ENCODE data around the gene TMEM91.
A peak's percentile ranks its signal among the peaks of the same experiment; 100 is the strongest.

Gene TMEM91

DNA sequence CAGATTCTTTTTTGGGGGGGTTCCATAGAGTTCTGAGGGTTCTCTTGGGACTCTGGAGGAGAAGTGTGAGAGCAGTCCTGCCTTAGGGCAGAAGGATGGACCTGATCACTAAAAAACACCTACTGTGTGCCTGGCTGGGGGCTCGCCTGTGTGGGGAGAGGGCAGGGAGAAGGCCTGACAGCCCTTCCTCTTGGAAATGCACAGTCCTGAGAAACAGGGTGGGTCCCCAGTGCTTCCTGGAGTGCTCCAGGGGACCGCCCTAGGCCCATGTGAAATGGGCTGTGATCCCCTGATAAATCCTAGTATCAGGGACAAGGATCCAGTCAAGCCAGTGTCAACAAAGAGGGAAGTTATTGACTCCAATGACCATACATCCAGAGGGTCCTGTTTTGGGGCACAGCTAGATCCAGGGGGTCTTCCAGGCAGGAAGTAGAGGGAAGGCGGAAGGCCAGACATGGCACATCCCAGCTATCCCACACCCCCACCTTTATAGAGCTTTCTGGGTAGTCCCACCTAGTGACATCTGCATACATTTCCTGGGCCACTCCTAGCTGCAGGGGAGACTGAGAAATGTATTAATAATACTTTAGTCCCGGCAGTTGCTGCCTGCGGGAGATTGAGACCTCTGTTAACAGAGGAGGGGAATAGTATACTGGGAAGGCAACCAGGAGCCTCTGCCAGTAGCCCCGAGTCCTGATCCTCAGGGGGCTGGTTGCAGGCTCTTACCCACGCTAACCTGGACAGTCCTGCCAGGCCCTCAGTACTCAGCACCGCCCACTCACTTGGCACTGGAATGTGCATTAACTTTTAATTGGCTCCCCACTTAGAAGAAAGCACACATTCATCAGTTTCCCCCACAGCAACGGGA lies 35.0 kb downstream of the TMEM91 start:
- DNase-seq (ENCODE audit: low read depth in 2 of 2) = no peak

DNA sequence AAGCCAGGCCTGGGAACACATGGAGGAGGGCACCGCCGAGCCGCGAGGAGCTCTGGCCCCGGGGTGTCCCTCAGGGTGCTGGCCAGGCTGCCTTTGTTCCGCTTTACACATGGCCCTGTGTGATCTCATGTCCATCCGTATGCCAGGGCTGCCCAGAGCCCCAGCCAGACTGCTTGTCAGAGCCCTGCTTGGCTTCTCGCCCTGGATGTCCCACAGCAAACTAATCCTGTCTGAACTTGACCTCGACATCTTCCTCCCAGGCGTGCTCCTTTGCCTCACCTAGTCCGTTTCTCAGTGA lies 35.6 kb downstream of the TMEM91 start:
- no peak for DNase-seq (ENCODE audit: low read depth in 2 of 2)

DNA sequence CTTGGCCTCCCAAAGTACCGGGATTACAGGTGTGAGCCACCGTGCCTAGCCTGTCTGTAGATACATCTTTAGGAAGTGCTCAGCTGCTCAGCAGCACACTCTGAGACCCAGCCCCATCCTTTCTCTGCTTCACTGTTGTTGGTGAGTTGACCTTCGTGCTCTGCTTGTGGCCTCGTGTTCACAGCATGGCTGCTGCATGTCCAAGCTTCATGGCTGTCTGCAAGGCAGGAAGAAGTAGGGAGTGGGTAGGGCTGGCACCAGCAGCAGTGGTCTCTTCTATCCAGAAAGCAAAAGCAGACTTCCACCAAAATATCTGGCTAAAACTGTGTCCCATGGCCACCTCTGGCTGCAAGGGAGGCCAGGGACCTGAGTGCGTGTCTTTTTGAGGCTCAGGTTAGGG lies 36.6 kb downstream of the TMEM91 start:
- DNase-seq (ENCODE audit: low read depth in 2 of 2) = no peak

- no peak for DNase-seq (ENCODE audit: low read depth in 2 of 2)
Measured at GRCh38 chr19:41413947-41414346, 37.6 kb downstream of the TMEM91 start.

DNA sequence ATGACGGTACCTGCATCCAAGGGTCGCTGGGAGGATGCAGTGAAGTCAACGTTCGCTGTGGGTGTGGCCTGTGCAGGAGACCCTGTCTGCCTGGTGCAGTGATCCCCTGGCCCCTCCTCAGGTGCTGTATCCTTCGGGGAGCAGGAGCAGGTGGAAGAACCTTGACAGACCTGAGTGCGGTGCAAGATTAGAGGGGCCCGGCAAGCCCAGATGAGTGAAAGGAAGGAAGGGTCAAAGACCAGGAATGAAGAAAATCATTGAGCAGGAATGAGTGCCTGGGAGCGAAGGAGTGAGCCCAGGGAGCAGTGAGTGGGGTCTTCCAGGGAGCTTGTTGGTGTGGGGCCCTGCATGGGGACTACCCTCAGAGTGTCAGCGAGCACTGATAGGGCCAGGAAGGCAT lies 38.1 kb downstream of the TMEM91 start:
- DNase-seq (ENCODE audit: low read depth in 2 of 2) = no peak

DNA sequence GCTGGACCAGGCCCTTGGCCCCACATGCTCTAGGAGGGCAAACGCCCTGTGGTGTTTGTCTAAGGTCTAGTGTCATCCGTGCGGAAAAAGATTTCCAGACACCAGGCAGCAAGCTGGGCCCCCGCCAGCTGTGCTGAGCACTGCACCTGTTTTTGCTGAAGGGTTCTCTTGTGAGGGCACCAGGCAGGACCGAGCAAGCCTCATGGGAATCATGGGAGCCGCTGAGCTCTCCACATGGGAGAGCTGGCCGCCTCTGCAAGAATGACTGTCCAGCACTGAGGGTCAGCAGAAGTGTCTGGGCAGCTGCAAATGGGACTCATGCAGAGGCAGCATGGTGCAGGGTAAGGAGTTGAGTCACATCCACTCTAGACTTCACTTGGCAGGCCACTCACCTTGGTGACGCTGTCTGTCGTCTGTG lies 38.8 kb downstream of the TMEM91 start:
- DNase-seq (ENCODE audit: low read depth in 2 of 2) = no peak

DNA sequence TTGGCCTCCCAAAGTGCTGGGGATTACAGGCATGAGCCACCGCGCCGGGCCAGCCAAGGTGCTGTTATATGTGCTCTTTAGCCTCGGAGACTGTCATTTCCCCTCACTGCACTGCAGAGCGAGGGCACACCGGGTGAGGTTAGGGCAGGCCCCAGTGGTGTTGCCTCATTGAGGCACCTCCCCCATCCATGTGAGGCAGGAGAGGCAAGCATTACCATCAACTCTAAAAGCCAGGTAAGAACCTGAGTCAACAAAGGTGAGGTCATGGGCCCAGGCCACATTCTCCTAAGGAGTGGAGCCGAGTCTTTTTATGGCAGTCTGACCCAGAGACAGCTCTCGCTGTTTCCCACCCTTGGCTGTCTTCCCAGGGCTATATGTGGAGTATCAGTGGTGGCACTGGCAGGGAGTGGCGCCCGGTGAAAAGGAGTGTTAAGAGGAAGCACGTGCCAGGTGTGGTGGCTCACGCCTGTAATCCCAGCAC lies 39.9 kb downstream of the TMEM91 start:
- DNase-seq (ENCODE audit: low read depth in 2 of 2) = no peak

- no peak for DNase-seq (ENCODE audit: low read depth in 2 of 2)
Measured at GRCh38 chr19:41420101-41420880, 44.0 kb downstream of the TMEM91 start.

- DNase-seq (ENCODE audit: low read depth in 2 of 2) = no peak
Measured at GRCh38 chr19:41421314-41421713, 45.0 kb downstream of the TMEM91 start.

DNA sequence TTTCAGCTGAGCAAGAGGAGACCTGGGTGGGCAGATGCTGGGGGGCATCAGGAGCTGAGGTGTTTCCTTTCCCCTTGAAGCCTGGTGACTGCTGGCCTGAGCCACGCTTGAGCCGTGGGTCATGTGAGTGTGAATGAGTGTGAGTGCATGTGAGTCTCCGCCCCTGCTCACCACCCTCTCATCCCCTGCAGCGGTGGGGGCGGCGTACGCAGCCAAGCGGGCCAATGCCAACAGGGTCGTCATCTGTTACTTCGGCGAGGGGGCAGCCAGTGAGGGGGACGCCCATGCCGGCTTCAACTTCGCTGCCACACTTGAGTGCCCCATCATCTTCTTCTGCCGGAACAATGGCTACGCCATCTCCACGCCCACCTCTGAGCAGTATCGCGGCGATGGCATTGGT lies 45.6 kb downstream of the TMEM91 start:
- DNase-seq (ENCODE audit: low read depth in 2 of 2) = no peak

- no peak for DNase-seq (ENCODE audit: low read depth in 2 of 2)
Measured at GRCh38 chr19:41422456-41422855, 46.1 kb downstream of the TMEM91 start.

DNA sequence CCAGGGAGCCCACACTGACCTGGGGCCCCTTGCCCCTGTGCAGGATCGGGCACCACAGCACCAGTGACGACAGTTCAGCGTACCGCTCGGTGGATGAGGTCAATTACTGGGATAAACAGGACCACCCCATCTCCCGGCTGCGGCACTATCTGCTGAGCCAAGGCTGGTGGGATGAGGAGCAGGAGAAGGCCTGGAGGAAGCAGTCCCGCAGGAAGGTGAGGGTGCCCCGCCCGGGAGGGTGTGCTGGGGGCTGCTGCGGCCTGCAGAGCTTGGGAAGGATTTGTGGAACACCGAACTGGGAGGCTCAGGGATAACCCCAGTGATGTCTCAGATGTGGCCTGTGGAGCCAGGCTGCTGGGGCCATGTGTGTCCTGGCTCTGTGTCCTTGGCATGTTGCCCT lies 46.6 kb downstream of the TMEM91 start:
- DNase-seq (ENCODE audit: low read depth in 2 of 2) = no peak

DNA sequence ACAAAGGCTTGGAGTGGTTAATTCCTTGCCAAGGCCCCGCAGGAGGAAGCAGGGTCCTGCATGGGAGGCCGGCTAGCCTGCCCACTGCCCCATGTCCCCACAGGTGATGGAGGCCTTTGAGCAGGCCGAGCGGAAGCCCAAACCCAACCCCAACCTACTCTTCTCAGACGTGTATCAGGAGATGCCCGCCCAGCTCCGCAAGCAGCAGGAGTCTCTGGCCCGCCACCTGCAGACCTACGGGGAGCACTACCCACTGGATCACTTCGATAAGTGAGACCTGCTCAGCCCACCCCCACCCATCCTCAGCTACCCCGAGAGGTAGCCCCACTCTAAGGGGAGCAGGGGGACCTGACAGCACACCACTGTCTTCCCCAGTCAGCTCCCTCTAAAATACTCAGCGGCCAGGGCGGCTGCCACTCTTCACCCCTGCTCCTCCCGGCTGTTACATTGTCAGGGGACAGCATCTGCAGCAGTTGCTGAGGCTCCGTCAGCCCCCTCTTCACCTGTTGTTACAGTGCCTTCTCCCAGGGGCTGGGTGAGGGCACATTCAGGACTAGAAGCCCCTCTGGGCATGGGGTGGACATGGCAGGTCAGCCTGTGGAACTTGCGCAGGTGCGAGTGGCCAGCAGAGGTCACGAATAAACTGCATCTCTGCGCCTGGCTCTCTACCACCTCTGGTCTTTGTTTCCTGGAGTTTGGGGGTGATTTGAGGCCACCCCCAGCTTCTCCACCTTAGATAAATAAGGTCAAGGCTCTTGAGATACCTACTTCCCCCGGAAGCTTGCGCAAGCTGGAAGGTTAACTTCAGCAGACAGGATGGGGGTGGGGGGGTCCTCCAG lies 48.2 kb downstream of the TMEM91 start:
- no peak for DNase-seq (ENCODE audit: low read depth in 2 of 2)

GRCh38 chr19:41425174-41426115 lies 49.1 kb downstream of the TMEM91 start:
- no peak for DNase-seq (ENCODE audit: low read depth in 2 of 2)

DNA sequence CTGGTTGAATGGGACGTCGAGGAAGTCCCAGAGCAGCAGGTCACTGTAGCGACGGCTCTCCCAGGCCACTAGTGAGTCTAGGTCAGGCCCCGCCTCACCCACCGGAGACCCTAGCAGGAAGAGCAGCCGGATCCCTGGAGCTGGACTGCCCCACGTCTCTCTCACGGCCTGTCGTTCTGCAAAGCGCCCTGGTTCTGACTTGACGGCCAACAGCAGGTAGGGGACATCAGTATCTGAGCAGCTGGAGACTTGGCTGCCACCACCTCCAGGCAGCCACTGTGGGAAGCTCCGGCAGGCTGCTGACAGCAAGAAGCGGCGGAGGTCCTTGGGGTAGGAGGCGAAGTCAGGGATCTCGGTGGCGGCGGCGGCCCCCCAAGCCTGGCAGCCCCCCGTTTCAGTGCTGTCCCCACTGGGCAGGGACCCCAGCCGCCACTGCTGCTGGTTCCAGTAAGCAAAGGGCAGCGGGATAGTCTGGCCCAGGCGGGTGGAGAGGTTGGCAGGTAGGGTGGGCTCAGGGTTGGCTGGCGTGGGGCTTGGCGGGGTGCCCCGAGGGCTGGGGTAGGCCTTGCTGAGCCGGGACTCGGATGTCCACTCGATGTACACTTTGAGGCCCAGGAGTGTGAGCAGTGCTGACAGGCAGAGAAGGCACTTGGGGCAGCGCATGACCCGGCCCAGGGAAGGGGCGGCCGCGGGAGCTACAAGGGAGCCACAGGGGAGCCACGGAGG lies 49.9 kb downstream of the TMEM91 start:
- DNase-seq (ENCODE audit: low read depth in 2 of 2) = no peak

- peak in 1 of 2 donors; percentile 31 for DNase-seq (ENCODE audit: low read depth in 2 of 2)
Measured at GRCh38 chr19:41426952-41427646, 50.8 kb downstream of the TMEM91 start, which contains the start of gene B3GNT8. Gene B3GNT8, minus strand, starts transcription at chr19:41427374. Its CDS starts 596 bp downstream, at chr19:41426778.

DNA sequence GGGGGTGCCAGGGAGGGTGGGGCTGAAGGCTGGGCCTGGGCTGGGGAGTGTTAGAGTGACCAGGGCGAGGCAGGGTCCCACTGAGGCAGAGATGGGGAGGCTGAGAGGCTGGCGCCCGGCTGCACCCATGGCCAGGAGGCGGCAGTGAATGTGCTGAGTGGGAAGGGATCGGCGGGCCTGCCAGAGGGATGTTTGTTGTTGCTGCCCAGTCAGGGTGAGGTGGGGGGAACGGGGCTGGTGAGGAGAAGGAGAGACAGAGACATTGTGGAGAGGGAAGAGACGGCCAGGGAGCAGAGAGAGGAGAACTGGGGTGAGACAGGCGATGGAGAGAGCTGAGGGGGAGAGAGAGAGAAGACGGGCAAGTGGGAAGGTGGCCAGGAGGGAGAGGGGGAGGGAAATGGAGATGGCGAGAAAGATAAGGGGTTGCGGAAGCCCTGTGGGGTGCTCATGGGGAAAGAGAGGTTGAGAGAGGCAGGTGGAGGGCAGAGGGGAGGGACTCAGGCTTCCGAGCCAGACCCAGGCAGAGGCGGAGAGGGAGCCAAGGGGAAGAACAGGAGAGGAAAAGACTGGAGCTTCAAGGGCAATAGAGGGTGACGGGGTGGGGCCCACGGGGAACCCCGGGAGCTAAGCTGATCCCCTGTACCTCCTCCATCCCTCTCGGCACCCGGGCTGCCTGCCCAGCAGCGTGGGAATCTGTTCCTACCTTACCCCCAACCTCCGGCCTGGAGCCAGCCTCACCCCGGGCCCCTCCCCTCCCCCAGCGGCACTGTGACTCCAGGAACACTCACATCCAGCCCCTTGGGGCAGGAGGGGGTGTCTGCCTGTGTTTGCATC lies 51.5 kb downstream of the TMEM91 start:
- DNase-seq (ENCODE audit: low read depth in 2 of 2) = peak in 1 of 2 donors; percentile 20

GRCh38 chr19:41428481-41428859 lies 52.1 kb downstream of the TMEM91 start:
- no peak for DNase-seq (ENCODE audit: low read depth in 2 of 2)

- no peak for DNase-seq (ENCODE audit: low read depth in 2 of 2)
Measured at GRCh38 chr19:41430922-41431321, 54.6 kb downstream of the TMEM91 start.
